HG03139 (cell line): ENCODE data around the gene FHL3.

Experiments used
- ATAC-seq: cut with Tn5 transposase; IDR thresholded peaks from one replicate; pipeline ENCODE4 v1.9.1; 2021; ENCODE audit not compliant: unreplicated experiment

FHL3 gene

GRCh38 chr1:37947364-37947763 lies 58.0 kb downstream of the FHL3 start:
- no peak for ATAC-seq
